ENCODE data around the gene PNN.
"Not testable (repeated sequence)": the region's sequence is repeated elsewhere in the genome, so short reads cannot be mapped to it uniquely, and the experiment has no call there.

Gene PNN

DNA sequence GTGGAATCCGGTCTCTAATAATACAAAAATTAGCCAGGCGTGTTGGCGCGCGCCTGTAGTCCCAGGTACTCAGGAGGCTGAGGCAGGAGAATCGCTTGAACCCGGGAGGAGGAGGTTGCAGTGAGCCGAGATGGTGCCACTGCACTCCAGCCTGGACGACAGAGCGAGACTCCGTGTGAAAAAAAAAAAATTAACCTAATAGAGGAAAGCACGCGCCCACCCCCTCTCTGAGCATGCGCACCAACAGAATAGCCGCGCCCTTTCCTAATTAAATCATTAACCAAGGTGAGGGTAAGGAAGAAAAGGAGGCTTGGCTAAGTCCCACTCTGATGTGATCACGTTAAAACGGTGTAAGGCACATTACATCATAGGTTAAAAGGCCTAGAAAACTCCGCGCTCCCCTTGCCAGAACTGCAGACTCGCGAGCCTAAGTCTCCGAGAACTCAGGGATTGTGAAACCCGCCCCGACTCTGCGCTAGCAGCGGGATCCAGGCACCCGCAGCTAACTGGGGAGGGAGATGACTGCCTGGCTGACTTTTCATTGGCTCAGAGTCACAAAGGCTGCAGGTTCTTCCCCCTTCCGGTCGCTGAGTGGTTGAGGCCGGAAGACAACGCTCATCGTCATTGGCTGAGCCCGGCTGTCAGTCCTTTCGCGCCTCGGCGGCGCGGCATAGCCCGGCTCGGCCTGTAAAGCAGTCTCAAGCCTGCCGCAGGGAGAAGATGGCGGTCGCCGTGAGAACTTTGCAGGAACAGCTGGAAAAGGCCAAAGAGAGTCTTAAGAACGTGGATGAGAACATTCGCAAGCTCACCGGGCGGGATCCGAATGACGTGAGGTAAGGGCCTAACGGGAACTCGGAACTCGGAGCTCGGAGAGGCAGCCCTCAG is at the start of gene PNN:
PNN (plus strand) TSS at position 695 of the 885 bp plus-strand sequence; CDS start at position 721, 26 bp downstream.
- peak; percentile 96 for DNase-seq

DNA sequence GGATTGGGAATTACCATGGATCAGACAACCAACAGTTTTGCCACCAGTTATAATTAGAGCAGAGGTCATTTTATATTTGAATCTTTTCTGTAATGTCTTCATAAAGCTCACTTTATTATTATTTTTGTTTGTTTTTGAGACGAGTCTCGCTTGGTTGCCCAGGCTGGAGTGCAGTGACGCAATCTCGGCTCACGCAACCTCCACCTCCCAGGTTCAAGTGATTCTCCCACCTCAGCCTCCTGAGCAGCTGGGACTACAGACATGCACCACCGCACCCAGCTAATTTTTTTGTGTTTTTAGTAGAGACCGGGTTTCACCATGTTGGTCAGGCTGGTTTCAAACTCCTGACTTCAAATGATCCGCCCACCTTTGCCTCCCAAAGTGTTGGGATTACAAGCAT is 37.2 kb upstream of the PNN start:
- DNase-seq: not testable (repeated sequence)

DNA sequence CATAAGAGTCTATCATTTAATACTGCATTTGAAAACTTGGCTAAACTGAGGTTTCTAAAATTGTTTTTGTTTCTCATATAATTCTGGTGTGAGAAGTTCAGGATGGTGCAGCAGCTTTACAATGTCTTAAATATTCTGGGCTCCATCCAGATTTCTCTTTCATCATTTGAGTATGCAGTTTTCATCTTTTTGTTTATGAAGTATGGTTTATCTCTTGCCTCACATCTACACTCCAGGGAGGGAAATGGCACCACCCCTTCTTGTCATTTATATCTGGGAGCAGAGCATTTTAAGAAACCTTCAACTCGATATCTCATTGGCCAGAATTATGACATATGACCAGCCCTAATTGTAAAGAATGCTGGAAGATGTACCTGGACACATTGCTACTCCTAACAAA is 36.6 kb upstream of the PNN start:
- no peak for DNase-seq

DNA sequence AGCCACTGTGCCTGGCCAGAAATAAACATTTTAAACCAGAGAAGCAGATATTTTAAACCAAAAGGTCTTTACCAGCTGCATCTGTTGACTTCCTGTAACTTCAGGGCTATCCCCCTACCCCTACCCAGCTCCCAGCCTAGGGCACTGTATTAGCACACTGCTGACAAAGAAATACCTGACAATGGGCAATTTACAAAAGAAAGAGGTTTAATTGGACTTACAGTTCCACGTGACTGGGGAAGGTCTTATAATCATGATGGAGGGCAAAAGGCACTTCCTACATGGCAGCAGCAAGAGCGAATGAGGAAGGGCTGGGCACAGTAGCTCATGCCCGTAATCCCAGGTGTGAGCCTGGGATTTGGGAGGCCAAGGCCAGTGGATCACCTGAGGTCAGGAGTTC is 34.9 kb upstream of the PNN start:
- no peak for DNase-seq

DNA sequence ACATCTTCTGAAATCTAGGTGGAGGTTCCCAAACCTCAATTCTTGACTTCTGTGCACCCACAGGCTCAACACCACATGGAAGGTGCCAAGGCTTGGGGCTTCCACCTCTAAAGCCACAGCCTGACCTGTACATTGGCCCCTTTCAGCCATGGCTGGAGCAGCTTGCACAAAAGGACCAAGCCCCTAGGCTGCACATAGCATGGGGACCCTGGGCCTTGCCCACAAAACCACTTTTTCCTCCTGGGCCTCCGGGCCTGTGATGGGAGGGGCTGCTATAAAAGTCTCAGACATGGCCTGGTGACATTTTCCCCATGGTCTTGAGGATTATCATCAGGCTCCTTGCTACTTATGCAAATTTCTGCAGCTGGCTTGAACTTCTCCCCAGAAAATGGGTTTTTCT is 33.4 kb upstream of the PNN start:
- not testable (repeated sequence) for DNase-seq

DNA sequence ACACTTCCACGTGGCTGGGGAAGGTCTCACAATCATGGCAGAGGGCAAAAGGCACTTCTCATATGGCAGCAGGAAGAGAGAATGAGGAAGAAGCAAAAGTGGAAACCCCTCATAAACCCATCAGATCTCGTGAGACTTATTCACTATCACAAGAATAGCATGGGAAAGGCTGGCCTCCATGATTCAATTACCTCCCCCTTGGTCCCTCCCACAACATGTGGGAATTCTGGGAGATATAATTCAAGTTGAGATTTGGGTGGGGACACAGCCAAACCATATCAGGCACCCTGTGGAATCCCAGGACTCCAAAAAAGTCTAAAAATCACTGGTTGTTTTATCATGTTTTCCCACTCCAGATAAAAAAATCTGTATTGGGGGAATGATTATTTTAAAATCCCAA is 31.8 kb upstream of the PNN start:
- not testable (repeated sequence) for DNase-seq

DNA sequence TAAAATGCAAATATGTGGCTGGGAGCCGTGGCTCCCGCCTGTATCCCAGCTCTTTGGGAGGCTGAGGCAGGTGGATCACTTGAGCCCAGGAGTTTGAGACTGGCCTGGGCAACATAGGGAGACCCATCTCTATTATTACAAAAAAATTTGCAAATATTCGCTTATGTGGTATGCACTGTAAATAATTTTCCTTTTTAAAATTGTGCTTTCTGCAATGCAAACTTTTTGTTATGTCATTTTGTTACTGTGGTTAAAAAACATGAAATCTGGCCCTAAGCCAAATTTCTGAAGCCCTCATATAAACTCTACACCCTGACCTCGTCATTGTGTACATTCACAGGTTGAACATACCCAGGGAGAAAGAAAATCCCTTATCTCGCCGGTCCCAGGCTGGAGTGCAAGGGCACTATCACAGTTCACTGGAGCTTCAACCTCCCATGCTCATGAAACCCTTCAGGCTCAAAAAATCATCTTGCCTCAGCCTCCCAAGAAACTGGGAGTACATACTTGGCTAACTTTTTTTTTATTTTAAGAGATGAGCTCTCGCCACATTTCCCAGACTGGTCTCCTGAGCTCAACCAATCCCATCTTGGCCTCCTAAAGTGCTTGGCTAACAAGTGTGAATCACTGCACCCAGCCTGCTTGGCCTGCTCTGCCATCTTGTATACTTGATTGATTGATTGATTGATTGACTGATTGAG is 29.6 kb upstream of the PNN start:
- no peak for DNase-seq

DNA sequence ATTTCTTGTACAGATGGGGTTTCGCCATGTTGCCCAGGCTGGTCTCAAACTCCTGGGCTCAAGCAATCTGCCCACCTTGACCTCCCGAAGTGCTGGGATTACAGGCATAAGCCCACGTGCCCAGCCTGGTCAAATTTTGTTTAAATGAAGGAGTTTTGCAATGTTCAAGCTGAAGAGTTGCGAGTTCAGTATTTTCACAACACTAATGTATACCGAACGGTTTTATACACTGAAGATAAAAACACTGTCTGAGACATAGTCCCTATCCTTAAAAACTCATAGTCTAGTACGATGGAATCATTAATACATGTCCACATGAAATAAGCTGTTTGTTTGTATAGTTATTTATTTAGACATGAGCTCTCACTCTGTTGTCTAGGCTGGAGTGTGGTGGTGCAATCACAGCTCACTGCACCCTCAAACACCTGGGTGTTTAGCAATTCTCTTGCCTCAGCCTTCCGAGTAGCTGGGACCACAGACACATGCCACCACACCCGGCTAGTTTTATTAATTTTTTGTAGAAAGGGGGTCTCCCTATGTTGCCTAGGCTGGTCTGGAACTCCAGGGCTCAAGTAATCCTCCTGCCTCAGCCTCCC is 20.4 kb upstream of the PNN start:
- DNase-seq: no peak

DNA sequence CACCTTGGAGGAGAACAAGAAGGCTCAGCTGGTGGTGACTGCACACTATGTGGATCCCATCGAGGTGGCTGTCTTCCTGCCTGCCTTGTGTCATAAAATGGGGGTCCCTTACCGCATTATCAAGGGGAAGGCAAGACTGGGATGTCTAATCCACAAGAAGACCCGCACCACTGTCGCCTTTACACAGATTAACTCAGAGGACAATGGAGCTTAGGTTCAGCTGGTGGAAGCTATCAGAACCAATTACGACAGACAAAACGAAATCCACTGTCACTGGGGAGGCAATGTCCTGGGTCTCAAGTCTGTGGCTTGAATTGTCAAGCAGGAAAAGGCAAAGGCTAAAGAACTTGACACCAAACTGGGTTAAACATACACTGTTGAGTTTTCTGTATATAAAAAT is 17.6 kb upstream of the PNN start:
- no peak for DNase-seq

DNA sequence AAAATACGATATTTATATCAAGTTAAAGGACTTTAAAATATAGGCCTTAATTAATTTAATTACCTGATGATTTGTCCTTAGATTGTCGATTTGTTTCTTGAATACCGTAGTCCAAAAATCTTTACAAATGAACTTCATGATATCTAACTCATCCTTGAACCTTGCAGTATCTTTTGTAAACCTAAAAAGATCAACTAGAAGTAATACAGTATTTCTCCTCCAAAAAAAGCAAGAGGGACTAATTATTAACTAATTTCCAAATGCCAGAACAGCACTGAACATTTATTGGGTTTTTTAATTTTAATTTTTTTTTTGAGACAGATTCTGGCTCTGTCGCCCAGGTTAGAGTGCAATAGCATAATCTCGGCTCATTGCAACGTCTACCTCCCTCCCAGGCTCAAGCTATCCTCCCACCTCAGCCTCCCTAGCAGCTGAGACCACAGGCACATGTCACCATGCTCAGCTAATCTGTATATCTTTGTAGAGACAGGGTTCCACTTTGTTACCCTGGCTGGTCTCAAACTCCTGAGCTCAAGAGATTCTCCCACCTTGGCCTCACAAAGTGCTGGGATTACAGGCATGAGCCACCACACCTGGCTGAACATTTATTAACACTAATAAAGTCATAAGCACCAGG is 16.7 kb upstream of the PNN start:
- no peak for DNase-seq

DNA sequence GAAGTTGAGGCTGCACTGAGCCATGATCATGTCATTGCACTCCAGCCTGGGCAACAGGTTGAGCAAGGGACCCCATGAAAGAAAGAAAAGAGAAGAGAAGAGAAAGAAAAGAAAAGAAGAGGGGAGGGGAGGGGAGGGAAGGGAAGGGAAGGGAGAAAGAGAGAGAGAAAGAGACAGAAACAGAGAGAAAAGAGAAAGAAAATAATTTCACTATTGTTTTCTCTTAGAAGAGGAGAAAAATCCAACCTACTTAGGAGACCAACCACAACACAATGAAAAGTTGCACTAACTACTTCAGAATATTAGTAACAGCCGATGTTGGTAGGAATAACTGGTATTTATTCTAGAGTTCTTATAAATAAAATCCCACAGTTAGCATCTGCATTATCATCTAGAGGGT is 14.6 kb upstream of the PNN start:
- DNase-seq: no peak

DNA sequence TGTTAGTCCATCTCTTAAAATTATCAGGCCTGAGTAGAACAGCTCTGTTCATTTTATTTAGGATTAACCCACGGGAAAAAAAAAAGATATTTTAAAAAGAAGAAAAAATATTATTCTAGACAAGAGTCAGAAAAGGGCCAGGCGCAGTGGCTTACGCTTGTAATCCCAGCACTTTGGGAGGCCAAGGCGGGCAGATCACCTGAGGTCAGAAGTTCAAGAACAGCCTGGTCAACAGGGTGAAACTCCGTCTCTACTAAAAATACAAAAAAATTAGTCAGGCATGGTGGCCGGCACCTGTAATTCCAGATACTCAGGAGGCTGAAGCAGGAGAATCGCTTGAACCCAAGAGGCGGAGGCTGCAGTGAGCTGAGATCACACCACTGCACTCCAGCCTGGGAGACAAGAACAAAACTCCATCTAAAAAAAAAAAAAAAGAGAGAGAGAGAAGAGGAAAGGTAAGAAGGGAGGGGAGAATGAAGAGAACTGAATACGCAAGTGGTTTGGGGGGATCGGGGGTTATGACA is 7.2 kb upstream of the PNN start:
- not testable (repeated sequence) for DNase-seq

DNA sequence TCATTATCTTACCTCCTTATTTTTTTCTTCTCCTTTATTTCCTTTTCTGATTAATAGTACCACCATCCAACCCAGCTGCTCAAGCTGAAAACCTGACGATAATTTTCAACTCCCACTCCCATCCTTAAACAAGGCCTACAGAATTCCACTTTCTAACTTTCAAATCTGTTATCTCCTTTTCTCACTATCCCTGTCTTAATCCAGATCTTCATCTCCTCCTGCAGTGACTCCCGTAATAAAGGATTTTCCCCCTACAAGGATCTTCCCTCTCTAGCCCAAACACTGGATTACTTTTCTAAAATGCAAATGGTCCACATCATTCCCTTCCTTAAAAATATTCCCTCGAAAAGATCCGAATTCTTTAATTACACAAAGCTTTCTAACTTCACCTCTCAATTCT is 6.5 kb upstream of the PNN start:
- DNase-seq: no peak

DNA sequence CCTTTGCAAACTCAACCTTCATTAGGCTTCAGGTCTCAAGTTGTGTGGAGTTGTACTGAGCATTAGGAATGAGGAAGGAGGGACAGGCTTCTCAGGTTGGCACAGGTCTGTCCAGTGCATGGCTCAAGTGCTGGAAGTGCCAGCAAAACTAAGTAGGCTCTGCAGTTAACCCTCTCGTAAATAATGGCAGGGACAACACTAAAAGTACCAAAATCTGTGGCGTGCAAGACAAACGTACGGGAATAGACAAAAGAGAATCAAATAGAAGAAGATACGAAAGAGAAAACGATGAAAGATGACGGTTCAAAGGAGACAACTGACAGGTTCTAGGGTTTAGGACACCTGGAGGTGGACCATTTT is 5.5 kb upstream of the PNN start:
- DNase-seq: no peak

DNA sequence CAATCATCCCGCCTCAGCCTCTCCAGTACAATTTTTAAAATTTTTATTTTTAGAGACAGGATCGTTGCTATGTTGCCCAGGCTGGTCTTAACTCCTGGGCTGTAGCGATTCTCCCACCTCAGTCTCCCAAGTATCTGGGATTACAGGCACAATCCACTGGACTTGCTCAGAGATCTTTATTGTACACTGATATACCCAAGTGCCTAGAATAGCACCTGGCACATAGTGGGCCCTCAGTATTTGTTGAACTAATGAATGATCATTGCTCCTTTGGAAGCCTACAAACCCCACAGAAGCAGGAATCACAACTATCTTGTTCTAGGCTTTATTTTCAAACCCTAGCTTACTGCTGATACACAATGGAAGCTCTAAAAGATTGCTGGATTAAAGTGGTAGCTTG is 1.9 kb upstream of the PNN start:
- DNase-seq: no peak

DNA sequence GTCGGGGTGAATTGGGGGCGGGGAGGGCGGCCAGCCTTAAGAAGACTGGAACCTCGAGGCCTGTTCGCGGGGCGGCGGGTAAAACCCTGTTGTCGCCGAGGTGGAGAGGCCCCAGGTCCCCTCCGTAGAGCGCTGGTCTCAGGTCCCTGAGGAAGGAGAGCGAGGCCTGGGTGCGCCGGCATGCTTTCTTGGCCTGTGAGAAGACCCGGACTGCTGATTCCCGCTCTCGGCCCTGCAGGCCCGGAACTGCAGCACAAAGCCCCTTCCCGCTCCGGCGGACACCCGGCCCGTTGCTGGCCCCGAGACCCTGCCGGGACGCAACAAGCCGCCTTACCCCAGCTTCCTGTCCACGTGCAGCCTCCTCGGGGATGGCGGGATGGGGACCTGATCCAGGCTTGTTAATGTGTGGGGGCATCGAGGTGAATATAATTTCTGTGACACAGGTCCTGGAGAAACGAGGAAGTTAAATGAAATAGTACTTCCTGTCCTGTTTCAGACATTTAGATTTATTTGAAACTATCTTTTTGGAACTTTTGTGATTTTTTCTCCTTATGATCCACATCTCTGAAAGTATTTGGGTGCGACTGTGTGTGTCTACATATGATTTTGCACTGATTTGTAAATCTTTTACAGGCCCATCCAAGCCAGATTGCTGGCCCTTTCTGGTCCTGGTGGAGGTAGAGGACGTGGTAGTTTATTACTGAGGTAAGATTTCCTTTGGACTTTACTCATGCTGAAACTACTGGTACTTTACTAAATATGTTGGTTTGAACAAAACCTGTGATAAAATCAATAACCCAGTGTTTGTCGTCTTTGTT is 600 bp downstream of the PNN start:
- no peak for DNase-seq

DNA sequence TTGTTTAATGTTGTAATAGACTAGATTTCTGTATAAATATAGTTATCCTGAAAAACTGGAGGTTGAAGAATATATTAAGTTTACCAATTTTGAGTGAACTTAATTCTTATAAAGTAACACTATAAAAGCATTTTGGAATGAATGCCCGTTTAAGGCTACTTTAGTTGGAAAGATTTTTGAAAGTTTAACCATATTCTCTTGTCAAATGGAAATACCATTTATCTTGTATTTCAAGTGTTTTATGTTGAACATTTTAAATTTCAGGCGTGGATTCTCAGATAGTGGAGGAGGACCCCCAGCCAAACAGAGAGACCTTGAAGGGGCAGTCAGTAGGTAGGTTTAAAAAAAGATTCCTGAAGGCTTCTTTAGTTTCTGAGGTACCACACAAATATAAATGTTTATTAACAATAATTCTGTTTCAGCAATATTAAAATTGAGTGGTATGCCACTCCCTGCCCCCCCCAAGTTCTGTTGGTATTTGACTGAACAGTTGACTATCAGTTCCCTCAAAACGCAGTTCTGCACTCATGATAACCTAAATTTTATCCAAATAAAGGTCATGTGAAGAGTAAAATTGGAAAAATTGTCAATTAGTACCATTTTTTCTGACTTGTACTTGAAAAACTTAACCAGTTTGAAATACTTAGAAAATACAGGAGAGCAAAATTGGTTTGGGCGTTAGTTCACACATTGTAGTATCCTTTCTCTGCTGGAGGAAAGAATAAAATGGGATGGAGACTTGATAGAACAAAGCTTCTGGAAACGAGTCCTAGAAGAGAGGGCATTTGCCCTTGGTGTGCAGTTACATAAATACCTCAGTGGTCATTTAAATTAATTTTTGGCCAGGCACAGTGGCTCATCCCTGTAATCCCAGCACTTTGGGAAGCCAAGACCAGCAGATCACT is 1.5 kb downstream of the PNN start:
- no peak for DNase-seq

DNA sequence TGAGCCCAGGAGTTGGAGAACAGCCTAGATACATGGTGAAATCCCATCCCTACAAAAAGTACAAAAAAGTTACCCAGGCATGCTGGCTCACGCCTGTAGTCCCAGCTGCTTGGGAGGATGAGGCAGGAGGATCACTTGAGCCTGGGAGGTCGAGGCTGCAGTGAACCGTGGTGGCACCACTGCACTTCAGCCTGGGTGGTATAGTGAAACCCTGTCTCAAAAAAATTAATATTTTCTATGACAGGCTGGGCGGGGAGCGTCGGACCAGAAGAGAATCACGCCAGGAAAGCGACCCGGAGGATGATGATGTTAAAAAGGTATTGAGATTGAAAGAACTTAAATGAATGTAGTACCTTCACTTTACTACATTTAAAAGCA is 2.1 kb downstream of the PNN start:
- no peak for DNase-seq

DNA sequence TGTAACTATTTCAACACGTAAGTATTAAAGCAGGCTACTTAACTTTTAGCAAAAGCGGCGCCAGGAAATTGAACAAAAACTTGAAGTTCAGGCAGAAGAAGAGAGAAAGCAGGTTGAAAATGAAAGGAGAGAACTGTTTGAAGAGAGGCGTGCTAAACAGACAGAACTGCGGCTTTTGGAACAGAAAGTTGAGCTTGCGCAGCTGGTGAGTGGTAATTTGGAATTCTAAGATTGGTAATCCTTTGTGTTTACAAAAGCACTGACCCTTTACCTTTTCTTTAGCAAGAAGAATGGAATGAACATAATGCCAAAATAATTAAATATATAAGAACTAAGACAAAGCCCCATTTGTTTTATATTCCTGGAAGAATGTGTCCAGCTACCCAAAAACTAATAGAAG is 4.0 kb downstream of the PNN start:
- DNase-seq: no peak

DNA sequence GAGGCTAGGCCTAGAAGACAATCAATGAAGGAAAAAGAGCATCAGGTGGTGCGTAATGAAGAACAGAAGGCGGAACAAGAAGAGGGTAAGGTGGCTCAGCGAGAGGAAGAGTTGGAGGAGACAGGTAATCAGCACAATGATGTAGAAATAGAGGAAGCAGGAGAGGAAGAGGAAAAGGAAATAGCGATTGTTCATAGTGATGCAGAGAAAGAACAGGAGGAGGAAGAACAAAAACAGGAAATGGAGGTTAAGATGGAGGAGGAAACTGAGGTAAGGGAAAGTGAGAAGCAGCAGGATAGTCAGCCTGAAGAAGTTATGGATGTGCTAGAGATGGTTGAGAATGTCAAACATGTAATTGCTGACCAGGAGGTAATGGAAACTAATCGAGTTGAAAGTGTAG is 5.5 kb downstream of the PNN start:
- no peak for DNase-seq

DNA sequence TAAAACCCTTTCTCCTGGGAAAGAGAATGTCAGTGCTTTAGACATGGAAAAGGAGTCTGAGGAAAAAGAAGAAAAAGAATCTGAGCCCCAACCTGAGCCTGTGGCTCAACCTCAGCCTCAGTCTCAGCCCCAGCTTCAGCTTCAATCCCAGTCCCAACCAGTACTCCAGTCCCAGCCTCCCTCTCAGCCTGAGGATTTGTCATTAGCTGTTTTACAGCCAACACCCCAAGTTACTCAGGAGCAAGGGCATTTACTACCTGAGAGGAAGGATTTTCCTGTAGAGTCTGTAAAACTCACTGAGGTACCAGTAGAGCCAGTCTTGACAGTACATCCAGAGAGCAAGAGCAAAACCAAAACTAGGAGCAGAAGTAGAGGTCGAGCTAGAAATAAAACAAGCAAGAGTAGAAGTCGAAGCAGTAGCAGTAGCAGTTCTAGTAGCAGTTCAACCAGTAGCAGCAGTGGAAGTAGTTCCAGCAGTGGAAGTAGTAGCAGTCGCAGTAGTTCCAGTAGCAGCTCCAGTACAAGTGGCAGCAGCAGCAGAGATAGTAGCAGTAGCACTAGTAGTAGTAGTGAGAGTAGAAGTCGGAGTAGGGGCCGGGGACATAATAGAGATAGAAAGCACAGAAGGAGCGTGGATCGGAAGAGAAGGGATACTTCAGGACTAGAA is 6.1 kb downstream of the PNN start:
- DNase-seq: no peak
